Uterus (tissue), 4 donors: ENCODE data around the gene FBLN2. TPM values are rescaled to one million over a fixed set of nuclear protein-coding genes. Genes with fewer than 3 reads are reported as not detected.

ENCODE experiments used
- DNase-seq, 2 donors: peaks; one replicate each; pipeline ENCODE4 v3.0.0-alpha.2; 2019 to 2020
- H3K27ac ChIP-seq, 2 donors: fragments of 200-600 bp; sonication (generic); 1 replicate in 1 of 2; 2 replicates in 1 of 2; pipeline ENCODE4 v1.5.1; 2016 to 2018
- H3K27me3 ChIP-seq, 2 donors: fragments of 200-600 bp; sonication (generic); one replicate each; pipeline ENCODE4 v1.5.1; 2018 to 2019; ENCODE audit warnings: control low read depth in 1 of 2
- H3K36me3 ChIP-seq, 2 donors: fragments of 200-600 bp; sonication (generic); one replicate each; pipeline ENCODE4 v1.5.1; 2019; ENCODE audit warnings: control low read depth in 1 of 2
- H3K4me1 ChIP-seq, 2 donors: fragments of 200-600 bp; sonication (generic); one replicate each; pipeline ENCODE4 v1.5.1; 2018 to 2019; ENCODE audit warnings: control low read depth in 1 of 2
- H3K4me3 ChIP-seq, 2 donors: fragments of 200-600 bp; sonication (generic); 1 replicate in 1 of 2; 2 replicates in 1 of 2; pipeline ENCODE4 v1.5.1; 2018 to 2019; ENCODE audit warnings: mild to moderate bottlenecking in 1 of 2
- H3K9me3 ChIP-seq, 2 donors: fragments of 200-600 bp; sonication (generic); one replicate each; pipeline ENCODE4 v1.5.1; 2019; ENCODE audit warnings: control low read depth in 1 of 2
- POLR2A ChIP-seq, 2 donors: fragments of 450-650 bp; IDR thresholded peaks; one replicate each; pipeline ENCODE4 v1.6.1; 2016; ENCODE audit warnings: antibody characterized with exemption in 2 of 2, mild to moderate bottlenecking in 1 of 2, moderate library complexity in 1 of 2
- intact Hi-C: fragments of 100-400 bp; cut with DNase I; formaldehyde crosslinking; loops from one replicate; pipeline ENCODE4 v1.15.1; 2023; ENCODE audit warnings: low total_unique reads
- total RNA-seq, 4 donors: library from RNA; depleted of rRNA in 3 of 4; stranded (reverse); fragments of >200 nt in 3 of 4; gene quantifications; one replicate each; pipeline versions ENCODE4 v1.1.0 to v1.2.4, GENCODE V29; 2014 to 2023
- TF ChIP-seq, protein P1 (sequence below), 4 experiments: fragments of 200-600 bp in 2 of 4; fragments of 450-650 bp in 2 of 4; sonication (generic) in 2 of 4; IDR thresholded peaks; one replicate each; pipeline ENCODE4 v1.5.1; 2016 to 2019; ENCODE audit warnings: antibody characterized with exemption in 4 of 4, mild to moderate bottlenecking in 2 of 4, moderate library complexity in 1 of 4
- donor health status: DM: yes; HTN: yes; CAD: no.

FBLN2 gene
- total RNA-seq, 4 donors from 2014 or later, result 39.2 to 217 (median 48.6) TPM

DNA sequence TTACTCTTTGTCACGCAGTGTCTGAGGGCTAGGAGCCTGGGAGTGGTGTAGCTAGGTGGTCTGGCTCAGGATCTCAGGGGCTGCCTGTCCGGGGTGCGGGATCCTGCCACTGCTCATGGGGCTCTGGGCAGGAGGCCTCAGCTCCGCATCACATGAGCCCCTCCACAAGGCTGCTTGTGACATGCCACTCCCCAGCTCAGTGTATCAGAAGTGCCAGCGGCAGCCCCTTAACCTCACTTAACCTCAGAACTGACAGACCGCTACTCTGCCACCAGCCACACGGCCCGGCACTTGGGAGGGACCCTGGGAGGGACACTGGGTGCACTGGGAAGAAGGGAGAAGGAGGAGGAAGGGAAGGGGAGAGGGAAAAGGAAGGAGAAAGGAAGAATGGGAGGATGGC lies 87.9 kb downstream of the FBLN2 start:
- no peak overlapping the region for H3K4me3 ChIP-seq
- H3K9me3 ChIP-seq, result no peaks in the 10 kb centered on the region
- H3K4me1 ChIP-seq, result no peaks in the 10 kb centered on the region
- TF ChIP-seq, protein P1, sequence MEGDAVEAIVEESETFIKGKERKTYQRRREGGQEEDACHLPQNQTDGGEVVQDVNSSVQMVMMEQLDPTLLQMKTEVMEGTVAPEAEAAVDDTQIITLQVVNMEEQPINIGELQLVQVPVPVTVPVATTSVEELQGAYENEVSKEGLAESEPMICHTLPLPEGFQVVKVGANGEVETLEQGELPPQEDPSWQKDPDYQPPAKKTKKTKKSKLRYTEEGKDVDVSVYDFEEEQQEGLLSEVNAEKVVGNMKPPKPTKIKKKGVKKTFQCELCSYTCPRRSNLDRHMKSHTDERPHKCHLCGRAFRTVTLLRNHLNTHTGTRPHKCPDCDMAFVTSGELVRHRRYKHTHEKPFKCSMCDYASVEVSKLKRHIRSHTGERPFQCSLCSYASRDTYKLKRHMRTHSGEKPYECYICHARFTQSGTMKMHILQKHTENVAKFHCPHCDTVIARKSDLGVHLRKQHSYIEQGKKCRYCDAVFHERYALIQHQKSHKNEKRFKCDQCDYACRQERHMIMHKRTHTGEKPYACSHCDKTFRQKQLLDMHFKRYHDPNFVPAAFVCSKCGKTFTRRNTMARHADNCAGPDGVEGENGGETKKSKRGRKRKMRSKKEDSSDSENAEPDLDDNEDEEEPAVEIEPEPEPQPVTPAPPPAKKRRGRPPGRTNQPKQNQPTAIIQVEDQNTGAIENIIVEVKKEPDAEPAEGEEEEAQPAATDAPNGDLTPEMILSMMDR (IDR thresholded peaks at IDR 0.05), result no peak
- no peak for TF ChIP-seq POLR2A (IDR thresholded peaks at IDR 0.05)
- intact Hi-C loops, result no loop called here
- no peak for DNase-seq
- no peaks in the 10 kb centered on the region for H3K36me3 ChIP-seq
- H3K27ac ChIP-seq, result no peak overlapping the region
- no peaks in the 10 kb centered on the region for H3K27me3 ChIP-seq

DNA sequence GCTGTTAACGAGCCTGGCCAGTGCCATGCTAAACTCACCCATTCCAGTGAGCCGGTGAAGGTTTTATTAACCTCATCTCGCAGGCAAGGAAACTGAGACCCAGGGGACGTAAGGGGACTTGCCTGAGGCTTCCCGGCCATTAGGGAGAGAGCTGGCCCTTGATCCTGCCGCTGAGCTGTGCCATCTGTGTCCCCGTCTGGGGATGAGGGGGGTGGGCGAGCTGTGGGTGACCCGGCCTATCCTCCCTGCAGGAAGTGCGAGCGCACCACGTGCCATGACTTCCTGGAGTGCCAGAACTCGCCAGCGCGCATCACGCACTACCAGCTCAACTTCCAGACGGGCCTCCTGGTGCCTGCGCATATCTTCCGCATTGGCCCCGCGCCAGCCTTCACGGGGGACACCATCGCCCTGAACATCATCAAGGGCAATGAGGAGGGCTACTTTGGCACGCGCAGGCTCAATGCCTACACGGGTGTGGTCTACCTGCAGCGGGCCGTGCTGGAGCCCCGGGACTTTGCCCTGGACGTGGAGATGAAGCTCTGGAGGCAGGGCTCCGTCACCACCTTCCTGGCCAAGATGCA lies 88.5 kb downstream of the FBLN2 start:
- DNase-seq, result no peak
- H3K4me1 ChIP-seq, result no peaks in the 10 kb centered on the region
- intact Hi-C loops, result no loop called here
- no peak for TF ChIP-seq POLR2A (IDR thresholded peaks at IDR 0.05)
- H3K9me3 ChIP-seq, result no peaks in the 10 kb centered on the region
- no peak overlapping the region for H3K27ac ChIP-seq
- no peak overlapping the region for H3K4me3 ChIP-seq
- H3K27me3 ChIP-seq, result no peaks in the 10 kb centered on the region
- H3K36me3 ChIP-seq, result no peaks in the 10 kb centered on the region

DNA sequence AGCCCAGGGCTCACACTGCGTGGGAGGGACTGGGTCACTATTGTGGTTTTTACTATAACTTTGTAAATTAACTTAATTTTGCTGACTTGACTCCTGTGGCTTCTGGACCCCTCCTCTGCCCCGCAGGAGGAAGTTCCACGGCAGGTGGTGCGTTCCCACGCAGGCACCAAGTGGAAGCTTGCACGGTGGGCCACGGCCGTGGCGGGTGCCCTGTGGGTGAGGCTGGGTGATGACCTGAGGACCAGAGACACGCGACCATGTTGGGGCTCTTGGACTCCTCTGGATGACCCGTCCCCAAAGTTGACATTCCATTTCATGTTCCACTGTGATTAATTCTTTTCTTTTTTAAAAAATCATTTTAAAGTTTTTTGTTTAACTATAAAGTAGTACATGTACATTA lies 89.0 kb downstream of the FBLN2 start:
- TF ChIP-seq, protein P1 (IDR thresholded peaks at IDR 0.05), result no peak
- TF ChIP-seq POLR2A (IDR thresholded peaks at IDR 0.05), result no peak
- H3K36me3 ChIP-seq, result no peaks in the 10 kb centered on the region
- intact Hi-C loops, result no loop called here

DNA sequence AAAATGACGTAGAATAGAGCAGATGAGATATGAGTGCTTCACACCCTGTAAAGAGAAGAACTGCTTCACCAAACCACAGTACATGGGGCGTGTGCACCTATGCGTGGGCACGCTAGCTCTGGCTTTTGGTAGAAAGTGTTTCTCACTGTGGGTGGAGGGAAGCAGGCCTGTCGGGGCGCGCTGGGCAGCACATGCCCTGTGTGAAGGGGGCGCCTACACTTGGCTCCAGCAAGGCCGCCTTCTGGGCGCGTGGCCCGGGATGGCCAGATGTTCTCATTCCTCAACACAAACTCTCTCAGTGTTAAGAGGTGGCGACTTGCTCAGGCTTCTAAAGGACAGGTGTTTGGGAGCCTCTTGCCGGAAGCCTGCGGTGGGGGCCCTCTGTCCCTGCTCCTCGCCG lies 90.0 kb downstream of the FBLN2 start:
- Histone ChIP-seq H3K4me1 (no peaks in the 10 kb centered on the region), H3K9me3 (no peaks in the 10 kb centered on the region), H3K27ac (no peak overlapping the region), H3K4me3 (no peak overlapping the region), H3K36me3 (no peaks in the 10 kb centered on the region), H3K27me3 (no peaks in the 10 kb centered on the region)
- no peak for DNase-seq
- TF ChIP-seq, protein P1 (IDR thresholded peaks at IDR 0.05), result no peak
- no peak for TF ChIP-seq POLR2A (IDR thresholded peaks at IDR 0.05)
- intact Hi-C loops, result no loop called here

More for the DNA sequence above, 89.0 kb downstream of the FBLN2 start:
- DNase-seq, result no peak
- Histone ChIP-seq H3K4me1 (no peaks in the 10 kb centered on the region), H3K27ac (no peak overlapping the region), H3K4me3 (no peak overlapping the region), H3K27me3 (no peaks in the 10 kb centered on the region), H3K9me3 (no peaks in the 10 kb centered on the region)

DNA sequence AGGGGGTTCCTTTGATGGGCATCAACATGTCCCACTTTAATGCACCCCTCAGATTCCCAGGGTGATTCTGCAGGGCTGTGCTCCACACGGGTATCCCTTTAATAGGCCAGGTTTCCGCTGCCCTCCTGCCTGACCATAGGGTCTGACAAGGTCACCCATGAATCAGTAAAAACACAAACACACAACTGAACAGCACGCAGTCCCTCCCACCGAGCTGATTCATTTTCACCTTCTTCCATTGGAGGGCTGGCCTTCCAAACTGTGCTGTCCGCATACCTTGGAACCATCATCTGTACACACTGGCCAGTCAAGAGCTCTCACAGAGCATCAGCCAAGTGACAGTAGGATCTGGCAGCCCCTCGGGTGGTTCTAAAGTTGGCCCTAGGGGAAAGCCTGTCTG lies 93.7 kb downstream of the FBLN2 start:
- Histone ChIP-seq H3K4me1 (peaks cover 0 to 5% of the 10 kb centered on the region in 2 donors), H3K27ac (no peak overlapping the region), H3K27me3 (no peaks in the 10 kb centered on the region), H3K9me3 (no peaks in the 10 kb centered on the region), H3K36me3 (no peaks in the 10 kb centered on the region), H3K4me3 (no peak overlapping the region)
- TF ChIP-seq, protein P1 (IDR thresholded peaks at IDR 0.05), result no peak
- TF ChIP-seq POLR2A (IDR thresholded peaks at IDR 0.05), result no peak
- no peak for DNase-seq
- intact Hi-C loops, result no loop called here
